ENCODE data around the gene CENPM.

Gene CENPM

GRCh38 chr22:41911001-41911611 lies 35.8 kb downstream of the CENPM start:
- H3F3A ChIP-seq (ENCODE audit: insufficient read depth, low read length): 0 out of 2 replicates have a peak, but pooled peaks cover 3% of the 10 kb centered on the region
- no peaks in the 10 kb centered on the region for H3K9me2 ChIP-seq (ENCODE audit: low read depth, low read length)
- peaks cover 18% of the 10 kb centered on the region for H3K36me3 ChIP-seq (ENCODE audit: insufficient read depth, low read length)
- H2AFZ ChIP-seq (ENCODE audit: low read length): no peak overlapping the region
- no peaks in the 10 kb centered on the region for H3K79me2 ChIP-seq (ENCODE audit: insufficient read depth, low read length)
- TF ChIP-seq, protein P1, sequence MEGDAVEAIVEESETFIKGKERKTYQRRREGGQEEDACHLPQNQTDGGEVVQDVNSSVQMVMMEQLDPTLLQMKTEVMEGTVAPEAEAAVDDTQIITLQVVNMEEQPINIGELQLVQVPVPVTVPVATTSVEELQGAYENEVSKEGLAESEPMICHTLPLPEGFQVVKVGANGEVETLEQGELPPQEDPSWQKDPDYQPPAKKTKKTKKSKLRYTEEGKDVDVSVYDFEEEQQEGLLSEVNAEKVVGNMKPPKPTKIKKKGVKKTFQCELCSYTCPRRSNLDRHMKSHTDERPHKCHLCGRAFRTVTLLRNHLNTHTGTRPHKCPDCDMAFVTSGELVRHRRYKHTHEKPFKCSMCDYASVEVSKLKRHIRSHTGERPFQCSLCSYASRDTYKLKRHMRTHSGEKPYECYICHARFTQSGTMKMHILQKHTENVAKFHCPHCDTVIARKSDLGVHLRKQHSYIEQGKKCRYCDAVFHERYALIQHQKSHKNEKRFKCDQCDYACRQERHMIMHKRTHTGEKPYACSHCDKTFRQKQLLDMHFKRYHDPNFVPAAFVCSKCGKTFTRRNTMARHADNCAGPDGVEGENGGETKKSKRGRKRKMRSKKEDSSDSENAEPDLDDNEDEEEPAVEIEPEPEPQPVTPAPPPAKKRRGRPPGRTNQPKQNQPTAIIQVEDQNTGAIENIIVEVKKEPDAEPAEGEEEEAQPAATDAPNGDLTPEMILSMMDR (IDR thresholded peaks at IDR 0.05; ENCODE audit: low read length): no peak
- TF ChIP-seq EZH2 (IDR thresholded peaks at IDR 0.05; ENCODE audit: borderline replicate concordance, low read length): no peak
- H3K4me3 ChIP-seq (ENCODE audit: low read depth, low read length, poor library complexity, severe bottlenecking): no peak overlapping the region
- H4K20me1 ChIP-seq (ENCODE audit: insufficient read depth, low read length): no peaks in the 10 kb centered on the region
- peaks cover 31% of the 10 kb centered on the region for H3K4me1 ChIP-seq (ENCODE audit: insufficient read depth, low read length, severe bottlenecking)
- H3K9ac ChIP-seq (ENCODE audit: low read length): no peak overlapping the region
- H3K27ac ChIP-seq (ENCODE audit: low read depth, low read length, poor library complexity, severe bottlenecking): no peak overlapping the region
- H3K4me2 ChIP-seq (ENCODE audit: low read length): peak overlapping the region; percentile 41; the same call in 1 of the 2 replicates
- peaks cover 15% of the 10 kb centered on the region; the same call in 1 of the 2 replicates for H3K27me3 ChIP-seq (ENCODE audit: insufficient read depth, low read length)
- H3K9me3 ChIP-seq (ENCODE audit: low read length): no peaks in the 10 kb centered on the region

GRCh38 chr22:41910050-41911000 lies 36.6 kb downstream of the CENPM start:
- H3K4me3 ChIP-seq (ENCODE audit: low read depth, low read length, poor library complexity, severe bottlenecking): peak overlapping the region; percentile 13
- no peak overlapping the region for H3K9ac ChIP-seq (ENCODE audit: low read length)

GRCh38 chr22:41909310-41910049 lies 37.5 kb downstream of the CENPM start:
- peaks cover 25% of the 10 kb centered on the region for H3K4me1 ChIP-seq (ENCODE audit: insufficient read depth, low read length, severe bottlenecking)
- peaks cover 8% of the 10 kb centered on the region; the same call in 1 of the 2 replicates for H3K27me3 ChIP-seq (ENCODE audit: insufficient read depth, low read length)
- H3K27ac ChIP-seq (ENCODE audit: low read depth, low read length, poor library complexity, severe bottlenecking): no peak overlapping the region
- TF ChIP-seq EZH2 (IDR thresholded peaks at IDR 0.05; ENCODE audit: borderline replicate concordance, low read length): no peak
- TF ChIP-seq, protein P1 (IDR thresholded peaks at IDR 0.05; ENCODE audit: low read length): no peak
- H2AFZ ChIP-seq (ENCODE audit: low read length): no peak overlapping the region
- no peaks in the 10 kb centered on the region for H3K9me3 ChIP-seq (ENCODE audit: low read length)
- H3K36me3 ChIP-seq (ENCODE audit: insufficient read depth, low read length): peaks cover 34% of the 10 kb centered on the region
- no peak overlapping the region for H3K9ac ChIP-seq (ENCODE audit: low read length)
- no peaks in the 10 kb centered on the region for H3K9me2 ChIP-seq (ENCODE audit: low read depth, low read length)
- H3K79me2 ChIP-seq (ENCODE audit: insufficient read depth, low read length): no peaks in the 10 kb centered on the region
- peak overlapping the region; percentile 41 for H3K4me2 ChIP-seq (ENCODE audit: low read length)
- H4K20me1 ChIP-seq (ENCODE audit: insufficient read depth, low read length): no peaks in the 10 kb centered on the region
- H3F3A ChIP-seq (ENCODE audit: insufficient read depth, low read length): 0 out of 2 replicates have a peak, but pooled peaks cover 3% of the 10 kb centered on the region
- peak overlapping the region; percentile 13 for H3K4me3 ChIP-seq (ENCODE audit: low read depth, low read length, poor library complexity, severe bottlenecking)

More at GRCh38 chr22:41910050-41911000, 36.6 kb downstream of the CENPM start:
- Histone ChIP-seq H3K27ac (ENCODE audit: low read depth, low read length, poor library complexity, severe bottlenecking) (no peak overlapping the region), H3K4me1 (ENCODE audit: insufficient read depth, low read length, severe bottlenecking) (peaks cover 28% of the 10 kb centered on the region), H3F3A (ENCODE audit: insufficient read depth, low read length) (0 out of 2 replicates have a peak, but pooled peaks cover 3% of the 10 kb centered on the region), H3K9me3 (ENCODE audit: low read length) (no peaks in the 10 kb centered on the region), H3K9me2 (ENCODE audit: low read depth, low read length) (no peaks in the 10 kb centered on the region), H3K36me3 (ENCODE audit: insufficient read depth, low read length) (peaks cover 26% of the 10 kb centered on the region), H3K79me2 (ENCODE audit: insufficient read depth, low read length) (no peaks in the 10 kb centered on the region), H2AFZ (ENCODE audit: low read length) (no peak overlapping the region), H3K27me3 (ENCODE audit: insufficient read depth, low read length) (peaks cover 9% of the 10 kb centered on the region; the same call in 1 of the 2 replicates), H3K4me2 (ENCODE audit: low read length) (peak overlapping the region; percentile 41), H4K20me1 (ENCODE audit: insufficient read depth, low read length) (no peaks in the 10 kb centered on the region)
- TF ChIP-seq, protein P1 (IDR thresholded peaks at IDR 0.05; ENCODE audit: low read length): no peak
- TF ChIP-seq EZH2 (IDR thresholded peaks at IDR 0.05; ENCODE audit: borderline replicate concordance, low read length): no peak
